ENCODE measurements around the gene LIN28B. TPM values are rescaled to one million over a fixed set of nuclear protein-coding genes. Genes with fewer than 3 reads are reported as not detected.
"Not testable (repeated sequence)": the region's sequence is repeated elsewhere in the genome, so short reads cannot be mapped to it uniquely, and the experiment has no call there.

The LIN28B gene
- total RNA-seq, 8 experiments from 2014 or later: 0.07 to 36.1 (median 9.6) TPM; not detected in 1

DNA sequence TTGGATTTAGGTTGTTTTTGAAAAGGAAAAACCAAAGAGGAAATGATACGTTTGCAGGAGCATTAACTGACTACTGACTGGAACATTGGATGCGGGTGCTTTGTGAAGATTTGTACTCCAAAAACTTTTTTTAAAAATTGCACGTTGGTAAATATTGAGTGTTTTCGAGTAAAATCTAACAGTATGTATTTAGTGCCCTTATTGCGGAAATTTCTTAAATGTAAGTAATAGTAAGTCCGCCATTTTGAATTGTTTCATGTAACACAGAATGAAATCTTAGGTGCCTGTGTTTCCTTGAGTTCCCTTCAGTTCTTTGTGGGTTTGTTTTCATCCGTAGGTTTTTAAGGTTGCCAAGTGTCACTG lies 15.2 kb upstream of the LIN28B start:
- Histone ChIP-seq H3K4me3 (peak overlapping the region; percentile 38 to 90 (median 57)), H3K4me1 (replicated peaks in 1 of 2) (peaks cover 0 to 3% of the 10 kb centered on the region in 2 donors), H3K27ac (peak overlapping the region; percentile 74 to 88)
- 0 to 26% (median 2%) methylated on average over 3 to 7 of the region's 7 CpGs for WGBS, 10 experiments
- in situ Hi-C loops (cut with MboI; ENCODE audit: low pct_unique_long_range_greater_than_20kb in 2 of 9, low sequenced_read_pairs in 9 of 9, unreplicated experiment in 9 of 9): loop anchor here in 1 of 9 experiments (25.0 kb wide), 1 partner anchor 121 kb away; no protein-coding TSS in a partner anchor
- ATAC-seq (replicated peaks in 6 of 8): peak in 1 of 8 experiments; percentile 4

DNA sequence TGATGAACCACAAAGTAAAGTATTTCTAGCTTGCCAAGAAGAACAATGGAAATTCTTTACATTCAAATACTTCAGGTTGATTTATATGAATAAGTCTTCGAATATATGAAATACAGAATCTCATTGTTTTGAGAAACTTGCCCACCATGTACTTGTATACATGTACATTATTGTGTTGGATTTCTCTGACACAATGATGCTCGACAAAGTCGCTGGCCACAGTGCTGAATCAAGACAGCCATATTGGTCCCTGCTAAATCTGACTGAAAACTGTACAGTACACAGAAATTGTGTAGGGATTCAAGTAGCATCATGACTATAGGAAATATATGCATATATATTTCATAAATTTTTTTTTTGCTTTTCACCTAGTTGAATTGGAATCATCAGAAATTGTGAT lies 13.1 kb upstream of the LIN28B start:
- Histone ChIP-seq H3K4me3 (peak overlapping the region; percentile 12 to 90 (median 52)), H3K4me1 (replicated peaks in 1 of 2) (peaks cover 0 to 3% of the 10 kb centered on the region in 2 donors), H3K27ac (no peak overlapping the region)
- no peak for ATAC-seq (replicated peaks in 6 of 8)
- 11 to 84% (median 34%) methylated on average over 1 to 3 of the region's 3 CpGs for WGBS, 10 experiments
- in situ Hi-C loops (cut with MboI; ENCODE audit: low pct_unique_long_range_greater_than_20kb in 2 of 9, low sequenced_read_pairs in 9 of 9, unreplicated experiment in 9 of 9): loop anchor here in 1 of 9 experiments (25.0 kb wide), 1 partner anchor 119 kb away; no protein-coding TSS in a partner anchor

DNA sequence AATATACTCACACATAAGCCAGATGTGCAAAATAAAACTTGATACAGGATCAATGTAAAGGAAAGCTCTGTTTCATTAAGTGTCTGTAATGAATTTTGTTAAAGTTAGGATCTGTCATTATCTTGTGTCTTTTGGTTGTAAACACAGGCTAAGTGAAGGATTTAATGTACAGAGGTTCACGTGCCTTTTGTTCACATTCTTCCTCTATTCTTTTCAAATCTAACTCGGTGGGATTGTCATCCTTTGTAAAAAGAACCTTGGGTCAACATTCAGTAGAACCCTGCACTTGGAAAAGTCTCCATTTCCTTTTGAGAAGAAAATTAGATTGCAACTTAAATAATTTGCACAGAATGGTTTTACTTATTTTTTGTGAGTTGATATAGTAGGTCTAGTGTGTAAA lies 7.7 kb upstream of the LIN28B start:
- in situ Hi-C loops (cut with MboI; ENCODE audit: low pct_unique_long_range_greater_than_20kb in 2 of 9, low sequenced_read_pairs in 9 of 9, unreplicated experiment in 9 of 9): loop anchor here in 1 of 9 experiments (25.0 kb wide), 1 partner anchor 113 kb away; no protein-coding TSS in a partner anchor
- ATAC-seq (replicated peaks in 6 of 8): no peak
- WGBS, 10 experiments: 0 to 40% (median 14%) methylated on average over 1 to 2 of the region's 2 CpGs; no CpG with 5 or more reads in 3 of the 10 experiments
- peaks cover 0 to 3% of the 10 kb centered on the region in 2 donors for H3K4me1 ChIP-seq (replicated peaks in 1 of 2)
- H3K4me3 ChIP-seq: no peak overlapping the region
- H3K27ac ChIP-seq: no peak overlapping the region

DNA sequence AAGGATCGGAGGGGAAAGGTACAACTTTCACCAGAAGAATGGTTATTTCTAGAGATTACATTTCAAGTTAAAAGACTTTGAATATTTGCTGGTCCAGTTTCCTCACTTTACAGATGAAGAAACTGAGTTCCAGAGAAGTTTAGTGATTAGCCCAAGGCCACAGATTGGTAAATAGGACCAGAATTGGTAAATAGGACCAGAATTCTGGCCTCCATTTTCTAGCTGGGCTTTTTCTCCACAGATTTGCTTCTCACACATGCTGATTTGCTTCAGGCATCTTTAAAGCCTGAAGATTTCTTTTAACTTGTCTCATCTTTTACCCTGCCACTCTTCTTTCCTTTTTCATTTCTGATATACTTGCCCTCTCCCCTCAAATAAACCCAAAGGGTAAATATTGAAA lies 5.2 kb upstream of the LIN28B start:
- no peak overlapping the region for H3K4me3 ChIP-seq
- peaks cover 6 to 10% of the 10 kb centered on the region in 2 donors for H3K4me1 ChIP-seq (replicated peaks in 1 of 2)
- WGBS, 10 experiments: 0 to 100% (median 67%) methylated on average over 1 of the region's 1 CpG; no CpG with 5 or more reads in 3 of the 10 experiments
- ATAC-seq (replicated peaks in 6 of 8): no peak
- in situ Hi-C loops (cut with MboI; ENCODE audit: low pct_unique_long_range_greater_than_20kb in 2 of 9, low sequenced_read_pairs in 9 of 9, unreplicated experiment in 9 of 9): loop anchor here in 1 of 9 experiments (25.0 kb wide), 1 partner anchor 111 kb away; no protein-coding TSS in a partner anchor
- H3K27ac ChIP-seq: no peak overlapping the region

DNA sequence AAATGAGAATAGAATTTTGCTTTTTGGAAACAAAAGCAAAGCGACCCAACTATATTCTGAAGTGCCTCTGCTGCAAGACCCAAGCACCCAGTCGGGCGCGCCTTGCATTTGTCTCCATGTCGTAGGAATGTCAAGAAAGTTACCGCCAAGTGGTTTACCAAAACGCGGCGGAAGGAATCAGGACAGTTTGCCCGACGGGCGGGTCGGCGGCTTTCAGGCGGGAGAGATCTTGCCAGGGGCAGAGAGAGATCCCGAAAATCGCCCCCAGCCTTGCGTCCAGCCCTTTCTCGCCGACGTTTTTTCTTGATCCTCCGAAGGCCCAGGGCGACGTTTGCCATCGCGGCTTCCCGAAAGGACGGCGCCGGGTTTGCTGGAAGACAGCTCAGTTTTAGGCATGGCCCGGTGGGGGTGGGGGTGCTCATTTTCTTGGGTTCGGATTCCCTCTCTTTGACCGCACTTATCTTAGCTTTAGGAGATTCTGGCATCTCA lies 4.0 kb upstream of the LIN28B start:
- peak overlapping the region in 4 of 5 donors; percentile 7 to 33 (median 16) for H3K4me3 ChIP-seq
- 2 to 50% (median 16%) methylated on average over 7 to 31 of the region's 33 CpGs; no CpG with 5 or more reads in 1 of the 10 experiments for WGBS, 10 experiments
- peaks cover 6 to 10% of the 10 kb centered on the region in 2 donors for H3K4me1 ChIP-seq (replicated peaks in 1 of 2)
- no peak for ATAC-seq (replicated peaks in 6 of 8)
- H3K27ac ChIP-seq: peak overlapping the region in 1 of 2 donors; percentile 20
- in situ Hi-C loops (cut with MboI; ENCODE audit: low pct_unique_long_range_greater_than_20kb in 2 of 9, low sequenced_read_pairs in 9 of 9, unreplicated experiment in 9 of 9): loop anchor here in 1 of 9 experiments (25.0 kb wide), 1 partner anchor 109 kb away; no protein-coding TSS in a partner anchor

DNA sequence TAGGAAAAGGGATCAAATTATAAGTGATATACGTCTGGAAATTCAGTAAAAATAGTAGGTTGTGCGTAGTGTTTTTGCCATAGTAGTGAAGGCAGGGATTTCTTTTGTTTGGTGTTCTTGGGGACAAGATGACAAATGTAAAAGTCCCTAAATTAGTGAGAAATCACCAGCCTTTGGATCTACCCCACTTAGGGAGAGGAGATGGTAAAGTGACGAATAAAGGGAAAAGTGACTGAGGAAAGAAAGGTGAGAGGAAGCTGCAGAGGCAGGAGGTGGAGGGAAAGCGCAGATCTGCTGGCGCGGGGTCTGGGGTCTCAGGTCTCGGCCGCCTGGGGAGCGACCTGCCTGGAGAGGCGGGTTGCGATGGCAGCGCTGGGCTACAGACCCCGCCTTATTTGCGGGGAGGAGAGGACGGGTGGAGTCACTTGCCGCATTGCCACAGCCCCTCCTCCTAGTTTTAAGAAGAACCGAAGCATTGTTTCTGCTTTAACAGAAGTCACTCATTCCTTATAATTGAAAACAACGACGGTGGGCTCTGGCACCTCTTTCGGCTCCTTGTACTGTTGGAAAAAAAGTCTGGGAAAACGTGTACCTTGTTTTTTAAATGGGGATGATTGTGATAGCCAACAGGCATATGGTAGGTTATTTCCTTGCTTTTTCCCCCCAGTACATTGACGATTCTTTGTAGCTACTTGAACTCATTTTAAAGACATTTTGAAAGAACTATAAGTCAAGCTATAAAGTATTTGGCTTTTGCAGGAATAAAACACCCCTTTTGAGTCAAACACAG lies 3.3 kb upstream of the LIN28B start:
- peak overlapping the region in 1 of 2 donors; percentile 20 for H3K27ac ChIP-seq
- not testable (repeated sequence) for H3K4me1 ChIP-seq (replicated peaks in 1 of 2)
- 3 to 28% (median 14%) methylated on average over 3 to 19 of the region's 22 CpGs for WGBS, 10 experiments
- in situ Hi-C loops (cut with MboI; ENCODE audit: low pct_unique_long_range_greater_than_20kb in 2 of 9, low sequenced_read_pairs in 9 of 9, unreplicated experiment in 9 of 9): loop anchor here in 1 of 9 experiments (25.0 kb wide), 1 partner anchor 109 kb away; no protein-coding TSS in a partner anchor
- H3K4me3 ChIP-seq: peak overlapping the region in 4 of 5 donors; percentile 7 to 33 (median 16)
- ATAC-seq (replicated peaks in 6 of 8): peak in 5 of 8 experiments; percentile 21 to 44 (median 34)

DNA sequence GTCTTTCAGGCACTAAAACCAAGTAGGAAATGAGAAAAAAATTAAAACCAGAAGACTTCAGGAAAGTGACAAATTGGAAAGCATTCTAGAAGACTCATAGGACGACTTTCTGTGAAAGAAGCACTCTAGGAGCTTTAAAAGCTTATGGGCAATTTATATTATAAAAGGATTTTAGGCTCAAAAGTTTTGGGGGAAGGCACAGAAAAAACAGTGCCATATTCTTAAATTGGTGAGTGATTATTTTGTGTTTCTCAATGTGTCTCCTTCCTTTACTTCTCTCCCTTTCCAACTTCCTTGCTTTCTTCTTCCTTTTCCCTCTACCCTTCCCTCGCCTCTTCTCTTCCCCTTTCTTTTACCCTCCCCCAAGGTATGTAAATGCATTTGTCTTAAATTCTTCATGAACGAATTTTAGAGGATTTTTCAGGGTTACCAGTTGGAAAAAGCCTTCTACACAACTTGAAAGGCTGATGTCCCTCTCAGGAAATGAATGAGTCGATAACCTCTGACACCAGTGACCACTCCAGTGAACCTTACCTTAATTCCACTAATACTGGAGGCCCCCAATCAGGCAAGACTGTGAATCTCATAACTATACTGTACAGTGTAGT lies 2.6 kb upstream of the LIN28B start:
- peak overlapping the region in 1 of 5 donors; percentile 3 for H3K4me3 ChIP-seq
- in situ Hi-C loops (cut with MboI; ENCODE audit: low pct_unique_long_range_greater_than_20kb in 2 of 9, low sequenced_read_pairs in 9 of 9, unreplicated experiment in 9 of 9): loop anchor here in 1 of 9 experiments (25.0 kb wide), 1 partner anchor 108 kb away; no protein-coding TSS in a partner anchor
- WGBS, 10 experiments: 0 to 45% (median 26%) methylated on average over 2 to 4 of the region's 4 CpGs

DNA sequence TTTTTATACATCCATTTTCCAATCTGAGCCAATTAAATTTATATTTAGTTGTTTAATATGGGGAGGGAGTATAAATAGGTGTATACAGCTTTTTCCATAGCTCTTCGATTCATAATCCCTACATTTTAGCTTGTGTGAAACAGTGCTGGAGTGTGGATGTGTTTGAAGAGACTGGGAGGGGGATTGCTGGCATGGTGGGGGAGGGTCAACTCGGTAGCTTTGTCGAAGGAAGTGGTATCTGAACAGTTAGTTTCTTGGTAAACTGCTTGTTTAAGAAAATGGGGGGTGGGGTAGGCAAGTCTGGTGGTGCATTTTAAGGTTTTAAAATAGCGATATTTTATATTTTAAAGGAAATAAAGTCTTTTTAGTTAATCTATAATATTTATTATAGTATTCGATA lies 1.4 kb upstream of the LIN28B start:
- in situ Hi-C loops (cut with MboI; ENCODE audit: low pct_unique_long_range_greater_than_20kb in 2 of 9, low sequenced_read_pairs in 9 of 9, unreplicated experiment in 9 of 9): loop anchor here in 1 of 9 experiments (25.0 kb wide), 1 partner anchor 107 kb away; no protein-coding TSS in a partner anchor
- H3K4me1 ChIP-seq (replicated peaks in 1 of 2): peaks cover 3 to 12% of the 10 kb centered on the region in 2 donors
- peak overlapping the region in 1 of 2 donors; percentile 18 for H3K27ac ChIP-seq
- WGBS, 10 experiments: 0 to 30% (median 5%) methylated on average over 1 to 5 of the region's 5 CpGs
- ATAC-seq (replicated peaks in 6 of 8): no peak
- H3K4me3 ChIP-seq: peak overlapping the region in 3 of 5 donors; percentile 45 to 50 (median 45)

More for the DNA sequence above, 2.6 kb upstream of the LIN28B start:
- H3K4me1 ChIP-seq (replicated peaks in 1 of 2): peaks cover 5 to 10% of the 10 kb centered on the region in 2 donors
- no peak overlapping the region for H3K27ac ChIP-seq
- ATAC-seq (replicated peaks in 6 of 8): no peak

DNA sequence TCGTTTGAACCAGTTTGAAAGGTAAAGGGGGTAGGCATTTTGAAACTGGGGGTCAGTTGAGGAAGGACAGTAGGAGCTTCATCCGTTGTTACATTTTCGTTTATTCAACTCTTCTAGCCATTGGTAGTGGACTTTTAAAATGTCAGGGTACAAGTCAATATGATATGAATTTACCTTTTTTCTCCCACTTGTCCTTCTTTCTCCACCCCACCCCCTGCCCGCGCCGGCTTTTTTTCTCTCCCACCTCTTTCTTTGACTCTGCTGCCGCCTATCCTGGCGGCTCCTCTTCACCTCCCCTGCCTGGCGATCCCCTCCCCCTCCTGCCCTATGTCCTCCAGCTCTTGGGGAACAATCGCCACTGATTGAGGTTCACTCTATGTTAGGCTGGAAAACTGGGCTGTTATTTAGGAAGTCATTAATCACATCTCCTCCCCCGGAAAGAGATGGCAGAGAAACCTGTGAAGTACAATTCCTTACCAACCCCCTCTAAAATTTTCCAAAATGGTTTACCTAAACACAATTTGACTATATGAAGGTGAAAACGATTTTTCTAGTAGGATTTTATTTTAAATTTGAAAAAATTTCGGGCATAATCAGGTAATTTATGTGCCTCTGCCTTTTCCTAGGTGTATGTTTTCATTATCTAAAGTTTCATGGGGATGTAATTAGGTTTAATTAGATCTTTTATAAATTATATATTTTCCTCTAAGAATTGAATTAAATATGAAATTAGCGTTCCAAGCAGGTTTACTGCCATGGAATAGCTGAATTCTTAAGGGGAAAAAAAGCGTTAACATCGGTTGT lies 778 bp upstream of the LIN28B start:
- peak in 5 of 8 experiments; percentile 21 to 59 (median 53) for ATAC-seq (replicated peaks in 6 of 8)
- Histone ChIP-seq H3K4me3 (peak overlapping the region; percentile 37 to 50 (median 45)), H3K27ac (peak overlapping the region; percentile 55 to 73), H3K4me1 (replicated peaks in 1 of 2) (peaks cover 3 to 12% of the 10 kb centered on the region in 2 donors)
- in situ Hi-C loops (cut with MboI; ENCODE audit: low pct_unique_long_range_greater_than_20kb in 2 of 9, low sequenced_read_pairs in 9 of 9, unreplicated experiment in 9 of 9): loop anchor here in 1 of 9 experiments (25.0 kb wide), 1 partner anchor 106 kb away; no protein-coding TSS in a partner anchor
- WGBS, 10 experiments: 0 to 33% (median 3%) methylated on average over 1 to 15 of the region's 16 CpGs

DNA sequence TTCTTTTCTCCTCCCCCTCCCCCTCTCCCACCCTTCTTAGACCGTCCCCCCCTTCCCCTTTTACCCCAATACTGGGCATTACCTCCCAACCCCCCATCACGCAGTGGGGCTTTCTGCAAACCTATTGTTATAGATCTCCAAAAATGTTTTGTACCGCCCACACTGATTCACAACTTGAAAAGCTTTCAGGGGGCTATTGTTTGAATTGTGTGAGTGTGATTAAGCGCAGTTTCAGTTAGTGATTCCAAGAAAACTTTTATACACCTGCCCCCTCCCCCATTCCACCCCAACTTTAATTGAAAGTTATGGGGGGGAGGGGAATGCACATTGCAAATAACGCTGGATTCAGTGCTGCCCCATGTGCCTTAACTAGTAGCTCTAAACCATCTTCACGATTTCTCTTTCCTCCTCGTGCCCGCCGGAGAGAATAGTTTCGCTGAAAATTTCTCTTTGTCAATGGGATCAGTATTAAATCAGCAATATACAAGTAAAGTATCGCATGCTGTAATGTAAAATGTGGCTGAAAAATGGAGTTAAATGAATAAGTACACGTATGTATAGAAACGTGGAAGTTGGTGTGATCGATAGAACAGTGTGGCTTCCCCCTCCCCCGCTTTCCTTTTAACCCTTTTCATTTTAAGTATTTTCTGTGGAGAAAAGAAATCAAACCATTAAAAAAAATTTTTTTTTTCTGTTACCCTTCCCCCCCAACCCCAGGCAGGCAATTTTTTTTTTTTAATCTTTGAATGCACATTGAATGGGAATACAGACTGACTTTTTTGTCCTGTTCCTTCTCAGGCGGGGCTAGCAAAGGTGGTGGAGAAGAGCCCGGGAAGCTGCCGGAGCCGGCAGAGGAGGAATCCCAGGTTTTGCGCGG lies 632 bp downstream of the LIN28B start:
- Histone ChIP-seq H3K27ac (peak overlapping the region; percentile 55 to 73), H3K4me1 (replicated peaks in 1 of 2) (peaks cover 3 to 12% of the 10 kb centered on the region in 2 donors), H3K4me3 (peak overlapping the region; percentile 37 to 50 (median 45))
- ATAC-seq (replicated peaks in 6 of 8): peak in 5 of 8 experiments; percentile 49 to 70 (median 57)
- WGBS, 10 experiments: 0 to 29% (median 1%) methylated on average over 2 to 19 of the region's 21 CpGs; no CpG with 5 or more reads in 1 of the 10 experiments
- in situ Hi-C loops (cut with MboI; ENCODE audit: low pct_unique_long_range_greater_than_20kb in 2 of 9, low sequenced_read_pairs in 9 of 9, unreplicated experiment in 9 of 9): loop anchor here in 1 of 9 experiments (25.0 kb wide), 1 partner anchor 105 kb away; no protein-coding TSS in a partner anchor

All from motor neuron (in vitro differentiated cells).